ENCODE measurements around the gene IFNGR1.

IFNGR1 gene

GRCh38 chr6:137185290-137185689 is 33.9 kb downstream of the IFNGR1 start:
- no peak for DNase-seq

GRCh38 chr6:137182654-137183073 is 36.5 kb downstream of the IFNGR1 start:
- H3K4me2 ChIP-seq (ENCODE audit: insufficient read depth, low read length) = no peak overlapping the region
- no peaks in the 10 kb centered on the region for H3K36me3 ChIP-seq (ENCODE audit: insufficient read depth, low read length)
- peaks cover 63% of the 10 kb centered on the region for H3K9me3 ChIP-seq (ENCODE audit: insufficient read depth, low read length, severe bottlenecking)
- H3K4me3 ChIP-seq (ENCODE audit: low read depth in 1 of 2, low read length in 2 of 2) = no peak overlapping the region
- H3K79me2 ChIP-seq (ENCODE audit: insufficient read depth, low read length) = no peaks in the 10 kb centered on the region
- ATAC-seq (ENCODE audit: insufficient read depth, low read depth) = no peak
- DNase-seq = no peak
- H2AFZ ChIP-seq (ENCODE audit: low read depth, low read length) = no peak overlapping the region
- no peaks in the 10 kb centered on the region for H4K20me1 ChIP-seq (ENCODE audit: insufficient read depth, low read length)
- TF ChIP-seq CTCF (IDR thresholded peaks at IDR 0.05; ENCODE audit: borderline replicate concordance, extremely low read depth, low read length, poor library complexity, severe bottlenecking) (no peak), EZH2 (IDR thresholded peaks at IDR 0.05; ENCODE audit: borderline replicate concordance, low read depth, low read length, severe bottlenecking) (no peak)
- no peaks in the 10 kb centered on the region for H3K27me3 ChIP-seq (ENCODE audit: insufficient read depth, low read length, poor library complexity)
- H3K4me1 ChIP-seq (ENCODE audit: insufficient read depth, low read length) = no peaks in the 10 kb centered on the region
- H3K27ac ChIP-seq (ENCODE audit: low read length) = no peak overlapping the region
- H3K9ac ChIP-seq (ENCODE audit: low read depth, low read length) = no peak overlapping the region

More at GRCh38 chr6:137185290-137185689, 33.9 kb downstream of the IFNGR1 start:
- H3K27me3 ChIP-seq (ENCODE audit: insufficient read depth, low read length, poor library complexity) = no peaks in the 10 kb centered on the region
- ATAC-seq (ENCODE audit: insufficient read depth, low read depth) = no peak
- H2AFZ ChIP-seq (ENCODE audit: low read depth, low read length) = no peak overlapping the region
- no peak overlapping the region for H3K9ac ChIP-seq (ENCODE audit: low read depth, low read length)
- H3K4me2 ChIP-seq (ENCODE audit: insufficient read depth, low read length) = no peak overlapping the region
- H3K27ac ChIP-seq (ENCODE audit: low read length) = no peak overlapping the region
- H3K79me2 ChIP-seq (ENCODE audit: insufficient read depth, low read length) = no peaks in the 10 kb centered on the region
- H3K4me1 ChIP-seq (ENCODE audit: insufficient read depth, low read length) = no peaks in the 10 kb centered on the region
- H3K9me3 ChIP-seq (ENCODE audit: insufficient read depth, low read length, severe bottlenecking) = peaks cover 71% of the 10 kb centered on the region
- no peaks in the 10 kb centered on the region for H3K36me3 ChIP-seq (ENCODE audit: insufficient read depth, low read length)
- TF ChIP-seq CTCF (IDR thresholded peaks at IDR 0.05; ENCODE audit: borderline replicate concordance, extremely low read depth, low read length, poor library complexity, severe bottlenecking) (no peak), EZH2 (IDR thresholded peaks at IDR 0.05; ENCODE audit: borderline replicate concordance, low read depth, low read length, severe bottlenecking) (no peak)
- no peak overlapping the region for H3K4me3 ChIP-seq (ENCODE audit: low read depth in 1 of 2, low read length in 2 of 2)
- H4K20me1 ChIP-seq (ENCODE audit: insufficient read depth, low read length) = no peaks in the 10 kb centered on the region

DNA sequence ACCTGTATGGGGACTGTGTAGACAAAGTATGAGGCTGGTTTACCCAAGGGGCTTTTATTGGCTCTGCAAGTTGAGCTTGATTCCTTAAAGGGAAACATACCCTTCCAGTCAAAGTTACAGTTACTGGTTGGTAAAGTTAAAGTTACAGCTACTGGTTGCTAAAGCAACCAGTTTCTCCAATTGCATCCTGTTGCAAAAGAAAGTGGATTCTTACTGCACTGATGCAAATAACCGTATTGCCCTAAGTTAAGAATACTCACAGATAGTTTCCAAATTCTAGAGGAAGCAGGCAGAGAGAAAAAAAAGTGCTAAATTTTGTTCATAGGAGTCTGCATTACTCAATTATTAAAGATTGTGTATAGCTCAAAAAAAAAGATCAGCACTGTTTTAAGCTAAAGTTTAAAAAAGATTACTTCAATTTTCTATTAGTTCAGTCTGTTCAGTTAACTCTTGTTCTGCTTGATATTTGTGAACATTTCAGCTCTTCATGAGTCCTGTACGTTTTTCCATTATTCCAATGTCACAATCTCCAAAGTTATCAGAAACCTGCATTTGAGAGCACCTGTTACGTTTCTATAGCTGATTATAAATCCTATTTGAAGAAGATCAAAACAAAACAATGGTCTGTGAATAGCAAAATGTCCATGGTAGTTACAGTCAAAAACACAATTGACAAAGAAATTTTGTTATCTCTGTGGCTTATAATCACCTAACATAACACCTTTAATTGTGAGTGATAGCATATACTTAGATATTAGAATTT is 37.1 kb downstream of the IFNGR1 start:
- Histone ChIP-seq H3K4me2 (ENCODE audit: insufficient read depth, low read length) (no peak overlapping the region), H3K4me1 (ENCODE audit: insufficient read depth, low read length) (no peaks in the 10 kb centered on the region), H3K27me3 (ENCODE audit: insufficient read depth, low read length, poor library complexity) (no peaks in the 10 kb centered on the region), H3K79me2 (ENCODE audit: insufficient read depth, low read length) (no peaks in the 10 kb centered on the region), H3K9me3 (ENCODE audit: insufficient read depth, low read length, severe bottlenecking) (peaks cover 58% of the 10 kb centered on the region), H2AFZ (ENCODE audit: low read depth, low read length) (no peak overlapping the region), H3K27ac (ENCODE audit: low read length) (no peak overlapping the region), H4K20me1 (ENCODE audit: insufficient read depth, low read length) (no peaks in the 10 kb centered on the region), H3K9ac (ENCODE audit: low read depth, low read length) (no peak overlapping the region), H3K4me3 (ENCODE audit: low read depth in 1 of 2, low read length in 2 of 2) (no peak overlapping the region), H3K36me3 (ENCODE audit: insufficient read depth, low read length) (no peaks in the 10 kb centered on the region)
- ATAC-seq (ENCODE audit: insufficient read depth, low read depth) = no peak
- TF ChIP-seq EZH2 (IDR thresholded peaks at IDR 0.05; ENCODE audit: borderline replicate concordance, low read depth, low read length, severe bottlenecking) (no peak), CTCF (IDR thresholded peaks at IDR 0.05; ENCODE audit: borderline replicate concordance, extremely low read depth, low read length, poor library complexity, severe bottlenecking) (no peak)
- no peak for DNase-seq

All from DND-41 (cell line).